Keratinocyte (primary cell): ENCODE data around the gene FOXC1. TPM values are rescaled to one million over a fixed set of nuclear protein-coding genes. Genes with fewer than 3 reads are reported as not detected.

ENCODE experiments used
- DNase-seq: peaks from one replicate; pipeline ENCODE4 v3.0.0-alpha.2; 2011; ENCODE audit warnings: low read depth, missing footprints, low spot score
- FAIRE-seq: peaks from 2 replicates; lab custom pipeline; 2011; peaks lifted over from hg19 to GRCh38; lab: Jason Lieb, UNC
- H2AFZ ChIP-seq: 2 replicates; pipeline ENCODE4 v1.6.0; 2012; ENCODE audit warnings: low read length, control low read depth, inconsistent platforms; ENCODE audit not compliant: control insufficient read depth
- H3K27ac ChIP-seq: 2 replicates; pipeline ENCODE4 v1.5.1; 2011; ENCODE audit warnings: low read length; ENCODE audit not compliant: control insufficient read depth, insufficient read depth
- H3K27me3 ChIP-seq: 3 replicates; pipeline ENCODE4 v1.6.0; 2011; ENCODE audit warnings: low read length; ENCODE audit not compliant: control insufficient read depth, insufficient read depth; ENCODE audit errors: extremely low read depth
- H3K36me3 ChIP-seq, 2 experiments: 2 replicates in 1 of 2; 3 replicates in 1 of 2; pipeline ENCODE4 v1.5.1; 2011; ENCODE audit warnings: low read length in 2 of 2, mild to moderate bottlenecking in 1 of 2; ENCODE audit not compliant: control insufficient read depth in 2 of 2, insufficient read depth in 2 of 2; ENCODE audit errors: extremely low read depth in 1 of 2
- H3K4me1 ChIP-seq: 3 replicates; pipeline ENCODE4 v1.5.1; 2011; ENCODE audit warnings: low read length; ENCODE audit not compliant: control insufficient read depth, insufficient read depth; ENCODE audit errors: extremely low read depth
- H3K4me2 ChIP-seq: 3 replicates; pipeline ENCODE4 v1.6.0; 2011; ENCODE audit warnings: low read depth, low read length; ENCODE audit not compliant: control insufficient read depth, insufficient read depth; ENCODE audit errors: extremely low read depth
- H3K4me3 ChIP-seq, 3 experiments: fragments of 200-600 bp in 1 of 3; sonication (generic) in 1 of 3; 2 replicates in 2 of 3; 3 replicates in 1 of 3; pipeline ENCODE4 v1.5.1; 2011 to 2016; ENCODE audit warnings: low read length in 3 of 3, mild to moderate bottlenecking in 3 of 3, control low read depth in 2 of 3, inconsistent platforms in 1 of 3, low read depth in 1 of 3, mixed read lengths in 1 of 3, mixed run types in 1 of 3, moderate library complexity in 1 of 3; ENCODE audit not compliant: control insufficient read depth in 2 of 3, insufficient read depth in 2 of 3; ENCODE audit errors: extremely low read depth in 1 of 3
- H3K79me2 ChIP-seq: 2 replicates; pipeline ENCODE4 v1.6.0; 2012; ENCODE audit warnings: low read length; ENCODE audit not compliant: control insufficient read depth, insufficient read depth
- H3K9ac ChIP-seq: 3 replicates; pipeline ENCODE4 v1.6.0; 2011; ENCODE audit warnings: low read length; ENCODE audit not compliant: control insufficient read depth, insufficient read depth; ENCODE audit errors: extremely low read depth
- H3K9me1 ChIP-seq: 3 replicates; pipeline ENCODE4 v1.6.0; 2011; ENCODE audit warnings: low read length; ENCODE audit not compliant: control insufficient read depth, insufficient read depth; ENCODE audit errors: extremely low read depth
- H3K9me3 ChIP-seq: 2 replicates; pipeline ENCODE4 v1.5.1; 2012; ENCODE audit warnings: low read depth, low read length; ENCODE audit not compliant: control insufficient read depth
- H4K20me1 ChIP-seq: 3 replicates; pipeline ENCODE4 v1.6.0; 2011; ENCODE audit warnings: low read length; ENCODE audit not compliant: control insufficient read depth, insufficient read depth; ENCODE audit errors: extremely low read depth
- CTCF ChIP-seq, 3 experiments: IDR thresholded peaks in 1 of 3; conservative IDR thresholded peaks in 1 of 3; optimal IDR thresholded peaks in 1 of 3; 2 replicates in 2 of 3; 3 replicates in 1 of 3; pipeline versions ENCODE3 to v1.5.1; 2011; ENCODE audit warnings: low read length in 3 of 3, mild to moderate bottlenecking in 3 of 3, moderate library complexity in 2 of 3, control low read depth in 1 of 3, inconsistent platforms in 1 of 3; ENCODE audit not compliant: insufficient read depth in 2 of 3; ENCODE audit errors: extremely low read depth in 1 of 3
- EZH2 ChIP-seq: IDR thresholded peaks from one replicate; pipeline ENCODE4 v1.6.1; 2012; ENCODE audit warnings: inconsistent platforms, mild to moderate bottlenecking, low read length, moderate library complexity
- dilution Hi-C: fragments of 300-500 bp; cut with MboI; formaldehyde crosslinking; loops from one replicate; pipeline ENCODE4 v1.7.0; 2020; ENCODE audit warnings: low sequenced_read_pairs; ENCODE audit not compliant: extremely low pct_ligation_motif_present
- polyA plus RNA-seq, 5 experiments: library from polyadenylated mRNA; depleted of rRNA in 3 of 5; stranded (reverse) in 3 of 5; stranded (forward) in 1 of 5; unstranded in 1 of 5; fragments of >200 nt; gene quantifications; 1 replicate in 1 of 5; 2 replicates in 3 of 5; 3 replicates in 1 of 5; pipeline versions ENCODE4 v1.2.1 to v1.2.3, GENCODE V29; 2011 to 2012; ENCODE audit warnings: missing spikeins in 2 of 5, low read depth in 1 of 5, low replicate concordance in 1 of 5

Gene FOXC1
- polyA plus RNA-seq, 1 donor (not counting 4 experiments of a cell fraction or from before 2014, with no cell fraction given) = 4.3 TPM

- H2AFZ ChIP-seq = no peak overlapping the region
- TF ChIP-seq EZH2 = no peak
- no peak for TF ChIP-seq CTCF (optimal IDR thresholded peaks at IDR 0.05 in 1 of 3, IDR thresholded peaks at IDR 0.05 in 1 of 3, conservative IDR thresholded peaks at IDR 0.05 in 1 of 3; ENCODE audit: extremely low read depth in 1 of 3, insufficient read depth in 2 of 3, low read length in 3 of 3)
- H3K4me3 ChIP-seq = no peak overlapping the region
- FAIRE-seq = no peak
- H3K9me3 ChIP-seq = no peaks in the 10 kb centered on the region
- no peaks in the 10 kb centered on the region for H4K20me1 ChIP-seq
- H3K4me1 ChIP-seq = no peaks in the 10 kb centered on the region
- dilution Hi-C loops = no loop called here
- no peak overlapping the region for H3K4me2 ChIP-seq
- H3K9me1 ChIP-seq = no peaks in the 10 kb centered on the region
- H3K9ac ChIP-seq = no peak overlapping the region
- DNase-seq = no peak
- H3K27me3 ChIP-seq = peaks cover 40% of the 10 kb centered on the region
- H3K36me3 ChIP-seq = no peaks in the 10 kb centered on the region
- no peak overlapping the region for H3K27ac ChIP-seq
- no peaks in the 10 kb centered on the region for H3K79me2 ChIP-seq
Observed at GRCh38 chr6:1586256-1586655, 23.5 kb upstream of the FOXC1 start.

GRCh38 chr6:1586861-1587450, 22.8 kb upstream of the FOXC1 start:
- DNase-seq = no peak

More at GRCh38 chr6:1586861-1587450, 22.8 kb upstream of the FOXC1 start:
- Histone ChIP-seq H3K9ac (no peak overlapping the region), H3K9me3 (no peaks in the 10 kb centered on the region), H3K4me1 (no peaks in the 10 kb centered on the region), H3K36me3 (no peaks in the 10 kb centered on the region), H3K9me1 (no peaks in the 10 kb centered on the region), H3K27me3 (peaks cover 40% of the 10 kb centered on the region), H3K4me3 (no peak overlapping the region), H3K27ac (no peak overlapping the region), H4K20me1 (no peaks in the 10 kb centered on the region), H2AFZ (no peak overlapping the region), H3K4me2 (no peak overlapping the region), H3K79me2 (no peaks in the 10 kb centered on the region)
- no peak for FAIRE-seq
- dilution Hi-C loops = no loop called here
- no peak for TF ChIP-seq CTCF (optimal IDR thresholded peaks at IDR 0.05 in 1 of 3, IDR thresholded peaks at IDR 0.05 in 1 of 3, conservative IDR thresholded peaks at IDR 0.05 in 1 of 3; ENCODE audit: extremely low read depth in 1 of 3, insufficient read depth in 2 of 3, low read length in 3 of 3)
- no peak for TF ChIP-seq EZH2
